HG03520 (cell line): ENCODE results near the gene RNF19B.

Source experiments
- ATAC-seq: cut with Tn5 transposase; IDR thresholded peaks from one replicate; pipeline ENCODE4 v1.9.1; 2021; ENCODE audit warnings: mild to moderate bottlenecking, moderate library complexity; ENCODE audit not compliant: unreplicated experiment

RNF19B gene, protein sequence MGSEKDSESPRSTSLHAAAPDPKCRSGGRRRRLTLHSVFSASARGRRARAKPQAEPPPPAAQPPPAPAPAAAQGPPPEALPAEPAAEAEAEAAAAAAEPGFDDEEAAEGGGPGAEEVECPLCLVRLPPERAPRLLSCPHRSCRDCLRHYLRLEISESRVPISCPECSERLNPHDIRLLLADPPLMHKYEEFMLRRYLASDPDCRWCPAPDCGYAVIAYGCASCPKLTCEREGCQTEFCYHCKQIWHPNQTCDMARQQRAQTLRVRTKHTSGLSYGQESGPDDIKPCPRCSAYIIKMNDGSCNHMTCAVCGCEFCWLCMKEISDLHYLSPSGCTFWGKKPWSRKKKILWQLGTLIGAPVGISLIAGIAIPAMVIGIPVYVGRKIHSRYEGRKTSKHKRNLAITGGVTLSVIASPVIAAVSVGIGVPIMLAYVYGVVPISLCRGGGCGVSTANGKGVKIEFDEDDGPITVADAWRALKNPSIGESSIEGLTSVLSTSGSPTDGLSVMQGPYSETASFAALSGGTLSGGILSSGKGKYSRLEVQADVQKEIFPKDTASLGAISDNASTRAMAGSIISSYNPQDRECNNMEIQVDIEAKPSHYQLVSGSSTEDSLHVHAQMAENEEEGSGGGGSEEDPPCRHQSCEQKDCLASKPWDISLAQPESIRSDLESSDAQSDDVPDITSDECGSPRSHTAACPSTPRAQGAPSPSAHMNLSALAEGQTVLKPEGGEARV

DNA sequence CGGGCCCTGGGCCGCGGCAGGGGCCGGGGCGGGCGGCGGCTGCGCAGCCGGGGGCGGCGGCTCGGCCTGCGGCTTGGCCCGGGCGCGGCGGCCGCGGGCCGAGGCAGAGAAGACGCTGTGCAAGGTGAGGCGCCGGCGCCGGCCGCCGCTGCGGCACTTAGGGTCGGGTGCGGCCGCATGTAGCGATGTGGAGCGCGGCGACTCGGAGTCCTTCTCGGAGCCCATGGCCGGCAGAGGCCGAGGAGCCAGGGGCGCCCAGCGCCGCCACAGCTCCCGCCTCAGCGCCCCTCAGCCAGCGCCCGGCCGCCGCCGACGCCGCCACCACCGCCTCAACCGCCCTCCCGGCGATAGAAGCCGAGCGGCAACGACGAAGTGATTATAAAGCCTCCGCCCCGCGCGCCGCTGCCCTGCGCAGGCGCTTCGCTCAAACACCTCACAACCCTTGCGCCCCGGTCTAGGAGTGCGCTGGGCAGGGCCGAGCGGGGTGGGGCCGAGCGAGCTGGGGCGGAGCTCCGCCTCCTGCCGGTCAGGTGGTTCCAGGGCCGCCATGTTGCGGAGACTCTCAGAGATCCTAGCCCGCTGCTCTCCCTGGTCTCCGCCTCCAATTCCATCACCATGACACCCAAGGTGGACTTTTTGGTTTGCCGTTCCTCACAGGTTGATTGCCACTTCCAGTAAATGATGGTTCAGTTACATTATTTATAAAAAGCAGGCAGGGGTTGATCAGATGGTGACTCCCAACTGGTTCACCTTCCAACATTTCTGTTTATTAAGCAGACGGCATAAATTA, at the start of gene RNF19B:
Gene RNF19B (minus strand): TSS at position 349 of the 790 bp plus-strand sequence. CDS start 124 bp downstream, at position 225.
- peak; percentile 76 for ATAC-seq

DNA sequence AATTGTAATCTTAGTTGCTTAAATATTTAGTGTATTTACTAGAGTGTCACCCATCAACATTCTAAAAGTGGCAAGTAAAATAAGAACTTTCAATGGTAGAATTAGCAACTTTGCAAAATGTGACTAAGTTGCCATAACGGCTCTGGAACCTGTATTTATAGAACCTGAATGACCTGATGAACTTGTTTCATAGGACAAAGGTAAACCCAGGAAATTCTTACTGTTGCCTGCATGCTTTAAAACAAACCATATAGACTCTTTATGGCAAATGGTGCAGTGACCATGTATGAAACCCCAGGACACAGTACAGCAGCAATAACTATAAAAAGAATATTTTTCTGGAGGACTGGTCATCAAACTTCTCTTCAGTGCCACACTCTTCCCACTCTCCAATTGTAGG, 49.2 kb upstream of the RNF19B start:
- ATAC-seq, result no peak

DNA sequence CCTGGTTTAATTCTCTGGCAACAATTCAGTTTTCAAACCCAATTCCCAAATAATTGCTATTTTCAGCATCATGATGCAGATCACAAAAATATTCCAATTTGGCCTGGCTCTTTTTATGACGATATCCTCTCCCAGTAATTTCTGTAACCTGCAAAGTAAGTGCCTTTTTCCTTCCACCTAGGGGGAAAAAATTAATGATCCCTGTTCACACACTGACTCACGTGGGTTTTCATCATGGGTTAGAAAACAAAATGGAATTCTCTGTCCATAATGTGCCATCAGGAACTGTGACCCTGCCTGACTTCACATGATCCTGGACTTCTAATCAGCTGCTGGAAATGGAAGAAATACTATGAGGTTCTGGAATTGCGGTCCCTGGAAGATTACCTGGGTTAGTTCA, 47.6 kb upstream of the RNF19B start:
- ATAC-seq, result no peak

DNA sequence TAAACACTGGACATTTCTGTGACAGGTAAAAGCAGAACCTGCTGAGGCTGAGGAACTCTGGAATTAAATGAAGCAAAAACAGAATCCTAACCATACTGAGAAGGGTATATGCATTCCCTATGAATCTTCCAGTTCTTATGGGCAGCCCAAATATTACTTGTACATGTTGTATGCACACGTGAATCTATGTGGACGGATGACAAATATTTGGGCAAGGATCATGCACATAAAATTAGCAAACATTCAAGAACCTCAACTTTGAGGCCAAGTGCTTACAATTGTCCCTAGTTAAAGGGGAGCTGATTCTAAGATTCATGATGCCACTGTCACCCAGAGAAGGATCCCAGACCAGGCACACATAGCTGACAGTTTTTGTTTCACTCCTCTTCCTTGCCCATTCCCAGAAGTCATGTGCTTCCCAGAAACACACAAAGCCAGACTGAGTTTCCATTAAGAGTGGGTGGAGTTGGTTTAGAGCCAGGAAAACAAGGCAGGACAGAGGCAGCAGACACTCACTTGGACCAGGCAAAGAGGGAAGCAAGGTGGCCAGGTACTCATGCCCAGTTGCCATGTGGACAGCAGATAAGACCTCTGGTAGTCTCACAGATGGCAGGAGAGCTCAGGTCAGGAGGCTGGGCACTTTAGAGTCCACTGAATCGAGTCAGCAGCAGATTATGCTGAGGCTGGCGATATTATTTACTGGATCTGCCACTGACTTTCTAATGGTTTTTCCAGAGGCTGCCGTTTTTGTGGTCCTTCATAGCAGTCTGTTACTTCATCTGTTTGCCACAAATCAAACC, 46.5 kb upstream of the RNF19B start:
- ATAC-seq, result no peak

DNA sequence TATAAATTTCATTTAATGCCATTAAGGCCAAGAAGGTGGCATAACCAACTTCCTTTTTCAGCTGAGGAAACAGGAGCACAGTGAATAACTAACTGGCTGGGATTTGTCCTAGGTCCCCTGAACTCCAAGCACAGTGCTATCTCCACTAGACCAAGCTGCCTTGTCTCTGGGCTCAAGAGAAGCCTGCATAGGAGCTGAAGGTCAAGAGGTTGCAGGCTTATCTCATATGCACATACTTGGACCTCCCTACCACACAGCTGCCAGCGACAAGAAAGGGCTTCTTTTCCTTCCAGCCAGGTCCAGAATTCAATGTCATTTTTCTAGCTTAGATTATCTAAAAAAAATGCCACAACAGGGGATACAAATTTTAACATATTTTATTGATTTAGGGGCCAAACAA, 45.0 kb upstream of the RNF19B start:
- no peak for ATAC-seq

DNA sequence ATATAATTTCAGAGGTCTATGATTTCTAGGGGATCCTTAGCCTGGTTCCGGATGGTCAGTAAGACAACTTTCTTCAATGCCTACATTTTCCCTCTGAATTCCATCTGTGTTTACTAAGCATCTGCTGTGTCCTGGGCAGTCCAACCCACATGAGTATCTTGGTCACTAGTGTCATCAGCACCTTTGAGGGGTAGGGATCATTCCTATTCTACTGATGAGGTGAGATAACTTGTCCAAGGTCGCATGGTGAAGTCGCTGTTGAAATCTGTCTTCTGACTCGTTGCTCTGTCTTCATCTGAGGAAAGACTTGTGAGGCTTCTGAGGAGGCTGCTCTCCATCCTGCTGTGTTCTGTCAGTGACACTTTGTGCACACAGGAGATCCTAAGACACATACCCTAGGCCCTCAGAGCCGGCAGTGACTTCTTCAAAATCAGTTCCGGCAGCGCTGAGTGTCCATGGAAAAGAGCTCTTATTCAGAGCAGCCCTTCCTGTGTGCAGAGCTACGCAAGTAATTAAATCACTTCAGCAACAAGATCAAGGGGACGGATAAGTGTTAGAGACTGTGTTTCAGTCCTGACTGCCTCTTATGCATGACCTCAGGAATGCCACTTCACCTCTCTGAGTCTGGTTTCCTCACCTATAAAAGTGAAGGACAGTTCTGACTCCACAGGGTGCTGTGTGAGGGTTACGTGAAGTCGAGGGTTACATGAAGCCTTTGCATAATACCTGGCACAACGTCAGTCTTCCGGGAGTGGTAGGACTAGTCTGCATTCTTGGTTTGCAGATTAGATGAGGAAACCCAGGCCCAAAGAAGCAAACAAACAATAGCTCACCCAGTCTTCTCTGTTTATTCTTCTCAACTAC, 43.7 kb upstream of the RNF19B start:
- ATAC-seq, result no peak

DNA sequence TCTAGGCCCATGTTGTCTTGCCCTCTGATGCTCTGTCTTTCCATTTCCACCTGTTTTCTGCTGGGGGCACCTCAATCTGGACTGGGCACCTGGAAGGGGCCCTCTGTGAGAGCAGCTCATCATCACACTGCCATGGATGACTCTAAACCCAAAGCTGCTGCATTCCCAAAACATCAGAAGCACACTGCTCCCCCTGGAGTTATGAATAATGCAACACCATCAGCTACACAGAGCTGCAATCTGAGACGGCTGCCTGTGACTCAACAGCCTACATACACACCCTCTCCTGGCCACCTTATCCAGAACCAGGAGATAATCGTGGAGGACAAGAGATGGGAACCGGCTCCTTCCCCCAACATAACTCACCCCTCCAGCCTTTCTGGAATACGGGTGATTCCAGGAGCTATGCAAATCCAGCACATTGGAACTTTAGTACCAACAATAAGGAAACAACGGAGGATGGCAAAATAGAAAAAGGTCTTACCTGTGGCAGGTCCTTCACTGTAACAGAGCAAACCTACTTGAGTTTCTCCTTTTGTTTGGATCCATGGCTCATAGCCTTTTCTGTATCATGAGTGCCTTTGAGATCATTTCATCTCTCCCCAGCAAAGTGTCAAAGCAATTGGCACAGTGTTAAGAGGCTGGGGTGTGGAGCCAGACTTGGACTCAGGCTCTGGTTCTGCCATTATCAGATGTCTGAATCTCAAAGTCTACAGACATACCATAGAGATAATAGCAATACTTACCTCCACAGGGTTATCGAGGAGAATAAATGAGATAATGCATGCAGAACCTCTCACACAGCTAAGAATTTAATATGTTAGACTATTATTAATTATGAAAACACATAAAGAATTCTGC, 42.8 kb upstream of the RNF19B start:
- no peak for ATAC-seq

DNA sequence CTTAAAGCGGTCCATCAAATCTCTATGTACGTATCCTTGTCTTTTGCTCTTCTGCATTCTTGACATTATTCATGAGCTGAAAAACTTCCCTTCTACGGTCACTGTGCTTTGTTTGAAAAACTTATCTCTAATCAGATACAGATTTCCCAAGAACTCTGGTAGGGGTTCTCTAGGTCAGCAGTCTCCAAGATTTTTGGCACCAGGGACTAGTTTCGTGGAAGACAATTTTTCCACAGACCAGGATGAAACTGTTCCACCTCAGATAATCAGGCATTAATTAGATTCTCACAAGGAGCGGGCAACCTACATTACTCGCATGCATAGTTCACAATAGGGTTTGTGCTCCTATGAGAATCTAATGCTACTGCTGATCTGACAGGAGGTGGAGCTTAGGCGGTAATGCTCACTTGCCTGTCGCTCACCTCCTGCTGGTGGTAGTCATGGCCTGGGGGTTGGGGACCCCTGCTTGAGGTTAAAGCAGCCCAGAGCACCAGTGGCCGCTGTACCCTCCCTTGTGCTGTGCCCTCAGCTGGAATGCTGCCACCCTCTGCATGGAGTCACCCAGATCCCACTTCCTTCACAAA, 41.3 kb upstream of the RNF19B start:
- no peak for ATAC-seq

DNA sequence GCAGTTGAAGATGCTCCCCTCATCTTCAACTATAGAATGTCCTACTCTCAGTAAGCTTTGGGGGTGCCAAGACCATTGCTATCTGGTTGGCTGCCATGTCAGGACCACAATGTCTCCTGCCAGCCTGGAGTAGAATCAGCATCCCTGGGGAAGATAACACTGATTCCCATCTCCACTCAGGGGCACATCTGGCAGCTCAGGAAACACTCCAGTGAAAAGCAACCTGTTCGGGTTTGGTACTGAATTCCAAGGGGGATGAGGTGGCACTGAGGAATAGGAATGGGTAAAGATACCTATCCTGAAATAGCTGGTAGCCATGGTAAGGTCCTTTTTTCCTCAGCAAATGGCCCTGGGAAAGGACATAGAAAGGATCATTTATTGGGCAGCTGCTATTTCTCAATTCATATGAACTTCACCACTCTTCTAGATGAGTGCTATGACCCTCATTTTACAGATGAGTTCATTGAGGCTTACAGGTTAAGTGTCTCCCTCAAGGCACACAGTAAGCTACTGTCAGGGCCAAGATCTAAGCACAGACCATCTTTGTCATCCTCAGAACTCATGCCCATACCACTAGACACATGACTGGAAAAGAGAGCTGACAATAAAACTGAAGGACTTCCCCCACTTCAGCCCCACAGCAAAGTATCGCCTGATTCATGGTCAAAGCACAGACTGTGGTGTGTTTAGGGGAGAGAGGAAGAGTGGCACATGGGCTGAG, 40.7 kb upstream of the RNF19B start:
- no peak for ATAC-seq

DNA sequence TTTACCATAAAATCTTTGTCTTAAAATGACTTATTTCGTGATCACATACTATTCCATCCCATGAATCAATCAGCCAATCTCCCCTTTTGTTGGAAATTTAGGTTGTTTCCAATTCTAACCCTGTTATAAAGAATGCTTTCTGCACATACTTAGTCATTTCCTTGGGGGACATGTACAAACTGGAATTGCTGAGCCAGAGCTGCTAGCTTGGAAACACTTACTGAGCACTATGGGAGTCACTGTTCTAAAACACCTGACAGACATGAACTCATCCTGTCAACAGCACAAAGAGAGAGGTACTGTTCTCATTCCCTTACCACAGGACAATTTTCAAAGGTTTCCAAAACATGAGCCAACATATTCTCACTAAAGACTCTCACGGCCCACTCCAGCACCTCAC, 40.0 kb upstream of the RNF19B start:
- no peak for ATAC-seq

DNA sequence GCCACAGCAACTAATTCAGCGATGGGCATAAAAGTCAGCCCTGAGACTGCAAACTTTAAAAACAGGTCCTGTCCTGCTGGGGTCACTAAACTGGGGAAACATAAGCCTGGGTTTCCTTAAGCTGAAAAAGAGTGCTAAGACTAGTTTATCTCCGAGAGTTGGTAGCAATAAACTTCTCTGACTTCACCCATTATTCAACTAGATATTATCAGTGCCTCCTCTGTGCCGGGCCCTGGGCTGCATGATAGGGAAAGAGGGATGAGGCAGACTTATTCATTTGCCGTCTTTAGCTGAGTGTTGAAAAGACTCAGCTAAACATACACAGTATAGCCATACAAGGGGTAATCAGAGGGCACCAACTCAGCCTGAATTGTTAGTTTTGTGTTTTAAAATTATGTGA, 39.0 kb upstream of the RNF19B start:
- ATAC-seq, result no peak

DNA sequence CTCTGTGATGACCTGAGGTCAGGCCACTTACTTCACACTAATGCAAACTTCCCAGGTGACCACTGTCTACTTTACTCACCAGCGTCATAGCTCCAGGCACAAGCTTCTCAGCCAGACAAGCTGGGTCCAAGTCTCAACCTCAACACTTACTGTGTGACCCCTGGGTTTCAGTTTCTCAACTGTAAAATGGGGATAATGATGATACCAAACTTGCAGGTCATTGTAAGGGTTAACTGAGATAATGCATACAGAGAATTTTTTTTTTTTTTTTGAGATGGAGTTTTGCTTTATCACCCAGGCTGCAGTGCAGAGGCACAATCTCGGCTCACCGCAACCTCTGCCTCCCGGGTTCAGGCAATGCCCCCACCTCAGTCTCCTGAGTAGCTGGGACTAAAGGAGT, 37.4 kb upstream of the RNF19B start:
- ATAC-seq, result no peak

DNA sequence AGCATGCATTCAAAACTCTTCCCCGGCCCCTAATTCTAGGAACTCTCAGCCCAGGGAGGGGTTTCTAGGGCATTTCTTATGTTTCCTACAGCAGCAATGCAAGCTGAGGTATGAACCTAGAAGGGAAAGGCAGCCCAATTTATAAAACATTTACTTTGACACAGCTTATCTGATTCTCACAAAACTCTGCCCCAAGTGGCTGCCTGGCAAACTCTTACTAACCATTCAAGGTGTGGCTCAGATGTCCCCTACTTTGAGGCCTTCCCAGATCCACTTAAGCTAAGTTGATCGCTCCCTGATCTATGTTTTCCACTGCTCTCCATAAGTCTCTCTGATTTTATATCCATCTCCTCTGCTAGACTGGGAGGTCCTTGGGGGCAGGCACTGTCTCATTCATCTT, 36.7 kb upstream of the RNF19B start:
- ATAC-seq, result no peak

DNA sequence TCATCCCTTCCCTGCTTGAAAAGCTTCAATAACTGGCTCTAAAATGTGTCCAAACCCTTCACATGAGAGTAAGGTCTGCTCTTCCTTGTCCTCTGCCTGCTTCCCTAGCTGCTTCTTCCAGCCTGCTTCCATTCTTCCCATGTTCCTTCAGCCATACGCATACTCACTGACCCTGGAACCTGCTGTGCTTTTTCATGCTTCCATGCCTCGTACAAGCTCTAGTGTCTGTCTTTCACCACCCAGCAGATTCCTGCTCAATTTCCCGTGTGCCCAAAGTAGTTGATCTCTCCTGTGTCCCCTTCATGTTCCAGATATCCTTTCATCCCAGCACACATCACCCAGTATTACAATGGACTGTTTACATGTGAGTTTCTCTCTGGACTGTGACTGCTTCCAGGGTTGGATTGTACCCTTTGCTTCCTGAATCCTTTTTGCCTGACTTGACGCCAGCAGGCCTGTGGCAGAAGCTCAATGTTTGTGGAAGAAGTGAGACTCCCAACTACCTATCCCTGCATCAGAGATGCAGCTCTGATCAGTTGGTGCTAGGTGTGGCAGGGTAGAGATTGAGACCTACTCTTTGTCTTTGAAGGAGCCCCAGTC, 35.9 kb upstream of the RNF19B start:
- no peak for ATAC-seq

DNA sequence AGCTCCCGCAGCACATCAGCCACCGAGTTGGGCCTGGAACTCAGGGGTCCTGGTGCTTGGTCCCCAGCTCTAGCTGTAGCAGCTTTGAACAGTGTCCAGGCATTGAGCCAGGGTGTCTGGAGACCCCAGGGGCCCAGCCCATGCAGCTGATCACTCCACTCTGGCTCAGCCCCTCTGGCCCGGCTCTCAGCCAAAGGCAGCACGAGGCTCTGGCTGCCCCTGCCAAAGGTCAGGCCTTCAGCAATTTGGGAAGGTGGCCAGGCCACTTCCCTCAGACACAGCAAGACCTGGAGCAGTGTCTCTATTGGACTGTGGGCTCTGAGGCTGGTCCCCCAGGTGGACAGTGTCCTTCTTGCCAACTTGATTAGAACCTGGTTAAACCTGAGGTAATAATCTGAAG, 34.4 kb upstream of the RNF19B start:
- no peak for ATAC-seq

DNA sequence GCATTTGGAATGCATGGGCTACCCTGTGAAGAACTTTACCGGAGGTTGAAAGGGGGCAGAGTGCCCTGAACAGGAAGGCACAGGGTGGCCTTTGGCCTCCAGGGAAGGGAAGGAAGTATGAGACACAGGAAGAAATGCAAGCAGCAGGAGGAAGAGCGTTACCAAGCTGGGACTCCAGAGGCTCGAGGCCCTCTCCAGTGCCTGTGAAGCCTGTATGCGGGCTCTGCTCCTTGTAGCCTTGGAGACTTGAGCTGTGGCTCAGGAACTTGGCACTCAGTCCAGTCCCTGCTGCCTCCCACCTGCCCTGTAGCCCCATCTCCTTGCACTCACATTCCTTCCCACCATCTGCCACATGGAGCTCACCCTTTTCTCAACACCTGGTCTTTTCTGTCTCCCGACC, 33.5 kb upstream of the RNF19B start:
- no peak for ATAC-seq

DNA sequence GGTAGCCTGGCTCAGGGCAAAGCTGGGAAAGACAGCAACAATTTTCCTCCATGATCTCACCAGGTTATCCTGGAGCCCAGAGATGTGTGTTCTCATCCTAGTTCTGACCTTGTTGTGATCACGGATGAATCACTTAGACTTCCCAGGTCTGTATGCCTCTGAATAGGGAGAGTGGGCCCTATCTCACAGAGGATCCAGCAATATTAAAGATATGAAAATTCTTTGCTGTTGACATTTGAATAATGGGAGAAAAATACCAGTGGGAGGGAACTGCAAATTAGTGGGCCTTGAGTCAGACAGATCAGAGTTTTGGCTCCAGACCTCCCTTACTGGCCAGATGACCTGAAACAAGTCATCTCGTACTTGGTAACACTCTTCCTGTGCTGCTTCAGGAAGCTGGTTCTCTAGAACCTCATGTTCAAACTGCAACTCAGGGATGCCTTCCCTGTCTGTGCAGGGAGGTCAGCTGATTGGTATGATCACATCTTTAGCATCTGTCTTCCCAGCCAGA, 32.8 kb upstream of the RNF19B start:
- no peak for ATAC-seq
